HepG2 (cell line): ENCODE measurements around the gene IGSF21. TPM values are rescaled to one million over a fixed set of nuclear protein-coding genes. Genes with fewer than 3 reads are reported as not detected.

ENCODE experiments used
- BCL3 ChIP-seq: sonication (generic); formaldehyde crosslinking; IDR thresholded peaks from 2 replicates; pipeline ENCODE4 v1.5.1; 2020; ENCODE audit warnings: mild to moderate bottlenecking, missing genetic modification reagents, moderate library complexity
- NPAS2 ChIP-seq: sonication (generic); formaldehyde crosslinking; IDR thresholded peaks from 2 replicates; pipeline ENCODE4 v1.8.0; 2022; ENCODE audit warnings: mild to moderate bottlenecking, missing genetic modification reagents, borderline replicate concordance
- ZNF280D ChIP-seq: sonication (generic); formaldehyde crosslinking; IDR thresholded peaks from 2 replicates; pipeline ENCODE4 v1.5.1; 2020; ENCODE audit warnings: mild to moderate bottlenecking, missing genetic modification reagents
- ZNF687 ChIP-seq: sonication (generic); formaldehyde crosslinking; IDR thresholded peaks from 2 replicates; pipeline ENCODE4 v1.5.1; 2020; ENCODE audit warnings: mild to moderate bottlenecking, missing genetic modification reagents, moderate library complexity
- polyA plus RNA-seq, 8 experiments: library from polyadenylated mRNA; depleted of rRNA in 3 of 8; stranded (reverse) in 7 of 8; unstranded in 1 of 8; fragments of >200 nt; fragmentation: Illumina TruSeq in 4 of 8; extraction: Trizol in 4 of 8; gene quantifications; 2 replicates each; pipeline versions ENCODE4 v1.2.1 to v1.2.3, GENCODE V29; 2011 to 2016; ENCODE audit warnings: low read depth in 4 of 8, missing spikeins in 1 of 8, mixed read lengths in 1 of 8; ENCODE audit not compliant: insufficient read depth in 1 of 8
- total RNA-seq, 5 experiments: library from RNA; depleted of rRNA; stranded (reverse); fragments of >200 nt; fragmentation: Illumina TruSeq; extraction: Trizol; gene quantifications; 2 replicates each; pipeline ENCODE4 v1.2.3, GENCODE V29; 2016; ENCODE audit warnings: low read depth in 1 of 5

Gene IGSF21
- total and polyA plus RNA-seq, 2 of the 13 experiments (the other 11 are each of a cell fraction or from before 2014, with no cell fraction given): not detected

GRCh38 chr1:18142471-18142870 is 34.9 kb downstream of the IGSF21 start (continued):
- no peak for TF ChIP-seq ZNF687 (CRISPR knock-in tag)
- TF ChIP-seq NPAS2: no peak
- no peak for TF ChIP-seq ZNF280D (CRISPR knock-in tag)
- TF ChIP-seq BCL3 (CRISPR knock-in tag): no peak
- TF ChIP-seq, all 625 proteins: peak for 0
